ENCODE results near the gene EFCAB11. TPM values are rescaled to one million over a fixed set of nuclear protein-coding genes. Genes with fewer than 3 reads are reported as not detected.

EFCAB11 gene
- total RNA-seq, 6 donors from 2014 or later, result 1.9 to 9.4 (median 4.6) TPM

DNA sequence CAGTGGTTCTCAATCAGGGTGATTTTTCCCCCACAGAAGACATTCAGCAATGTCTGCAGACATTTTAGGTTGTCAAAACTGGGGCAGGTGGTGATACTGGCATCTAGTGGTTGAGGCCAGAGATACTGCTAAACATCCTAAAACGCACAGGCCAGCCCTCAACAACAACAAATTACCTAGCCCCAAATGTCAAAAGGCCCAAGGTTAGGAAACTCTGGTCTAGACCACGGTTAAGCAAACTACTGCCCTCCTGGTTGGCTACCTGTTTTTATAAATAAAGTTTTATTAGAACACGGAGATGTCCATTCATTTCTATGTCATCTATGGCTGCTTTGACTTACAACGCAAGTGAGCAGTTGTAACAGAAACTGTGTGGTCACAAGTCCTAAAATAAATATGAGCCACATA is 186.7 kb downstream of the EFCAB11 start:
- H3K4me1 ChIP-seq, result peaks cover 0 to 7% (median 2%) of the 10 kb centered on the region in 4 donors
- TF ChIP-seq POLR2A (IDR thresholded peaks at IDR 0.05), result no peak
- TF ChIP-seq EP300 (IDR thresholded peaks at IDR 0.05), result no peak
- TF ChIP-seq POLR2AphosphoS5 (IDR thresholded peaks at IDR 0.05), result no peak
- TF ChIP-seq, protein P1, sequence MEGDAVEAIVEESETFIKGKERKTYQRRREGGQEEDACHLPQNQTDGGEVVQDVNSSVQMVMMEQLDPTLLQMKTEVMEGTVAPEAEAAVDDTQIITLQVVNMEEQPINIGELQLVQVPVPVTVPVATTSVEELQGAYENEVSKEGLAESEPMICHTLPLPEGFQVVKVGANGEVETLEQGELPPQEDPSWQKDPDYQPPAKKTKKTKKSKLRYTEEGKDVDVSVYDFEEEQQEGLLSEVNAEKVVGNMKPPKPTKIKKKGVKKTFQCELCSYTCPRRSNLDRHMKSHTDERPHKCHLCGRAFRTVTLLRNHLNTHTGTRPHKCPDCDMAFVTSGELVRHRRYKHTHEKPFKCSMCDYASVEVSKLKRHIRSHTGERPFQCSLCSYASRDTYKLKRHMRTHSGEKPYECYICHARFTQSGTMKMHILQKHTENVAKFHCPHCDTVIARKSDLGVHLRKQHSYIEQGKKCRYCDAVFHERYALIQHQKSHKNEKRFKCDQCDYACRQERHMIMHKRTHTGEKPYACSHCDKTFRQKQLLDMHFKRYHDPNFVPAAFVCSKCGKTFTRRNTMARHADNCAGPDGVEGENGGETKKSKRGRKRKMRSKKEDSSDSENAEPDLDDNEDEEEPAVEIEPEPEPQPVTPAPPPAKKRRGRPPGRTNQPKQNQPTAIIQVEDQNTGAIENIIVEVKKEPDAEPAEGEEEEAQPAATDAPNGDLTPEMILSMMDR (IDR thresholded peaks at IDR 0.05), result peak; percentile 26 to 57 (median 44)
- WGBS, 2 donors, result 44 to 61% methylated on average over 4 of the region's 4 CpGs
- H3K27me3 ChIP-seq, result no peaks in the 10 kb centered on the region
- H3K36me3 ChIP-seq, result no peaks in the 10 kb centered on the region
- DNase-seq, result no peak
- no peak overlapping the region for H3K27ac ChIP-seq
- ATAC-seq (ENCODE audit: low FRiP score in 2 of 2), result peak in 1 of 2 donors; percentile 69
- no peak overlapping the region for H3K4me3 ChIP-seq
- no peaks in the 10 kb centered on the region for H3K9me3 ChIP-seq

DNA sequence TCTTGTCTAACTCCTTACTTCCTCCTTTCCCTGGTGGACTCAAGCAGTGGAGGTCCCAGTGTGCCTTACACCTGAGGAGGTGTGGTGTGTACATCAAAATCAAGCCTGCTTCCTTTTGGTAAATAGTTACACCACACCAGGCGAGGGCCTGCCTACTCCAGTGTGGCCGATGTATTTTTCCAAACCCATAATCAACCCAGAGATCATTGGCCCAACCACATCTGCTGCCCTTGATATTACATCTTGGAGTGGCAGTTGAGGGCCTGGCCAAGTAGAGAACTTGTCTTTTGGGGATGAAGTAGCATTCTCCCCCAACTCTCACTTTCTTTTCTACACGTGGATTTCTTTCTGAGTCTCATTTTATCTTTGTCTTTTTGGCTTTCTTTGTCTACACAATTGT is 187.4 kb downstream of the EFCAB11 start:
- H3K4me1 ChIP-seq, result peaks cover 0 to 7% (median 2%) of the 10 kb centered on the region in 4 donors
- WGBS, 2 donors, result 38 to 74% methylated on average over 3 of the region's 3 CpGs
- no peaks in the 10 kb centered on the region for H3K27me3 ChIP-seq
- no peaks in the 10 kb centered on the region for H3K36me3 ChIP-seq
- DNase-seq (no peak), ATAC-seq (ENCODE audit: low FRiP score in 2 of 2) (no peak)
- H3K9me3 ChIP-seq, result no peaks in the 10 kb centered on the region
- H3K27ac ChIP-seq, result no peak overlapping the region
- no peak overlapping the region for H3K4me3 ChIP-seq
- TF ChIP-seq EP300 (IDR thresholded peaks at IDR 0.05), result no peak
- no peak for TF ChIP-seq POLR2AphosphoS5 (IDR thresholded peaks at IDR 0.05)
- TF ChIP-seq POLR2A (IDR thresholded peaks at IDR 0.05), result no peak
- TF ChIP-seq, protein P1 (IDR thresholded peaks at IDR 0.05), result no peak

DNA sequence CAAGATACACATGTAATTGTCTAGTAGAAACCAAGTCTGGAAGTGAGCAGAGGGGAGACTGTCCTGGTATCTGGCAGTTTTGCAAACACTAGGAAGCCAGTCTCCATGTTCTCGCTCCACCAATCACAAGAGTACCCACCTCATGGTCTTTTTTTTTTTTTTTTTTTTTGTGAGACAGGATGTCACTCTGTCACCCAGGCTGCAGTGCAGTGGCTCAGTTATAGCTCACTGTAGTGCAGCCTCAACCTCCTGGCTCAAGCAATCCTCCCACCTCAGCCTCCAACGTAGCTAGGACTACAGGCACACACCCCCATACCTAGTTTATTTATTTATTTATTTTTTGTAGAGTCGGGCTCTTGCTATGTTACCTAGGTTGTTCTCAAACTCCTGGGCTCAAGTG is 189.2 kb downstream of the EFCAB11 start:
- DNase-seq (no peak), ATAC-seq (ENCODE audit: low FRiP score in 2 of 2) (no peak)
- Histone ChIP-seq H3K27me3 (no peaks in the 10 kb centered on the region), H3K9me3 (no peaks in the 10 kb centered on the region), H3K36me3 (no peaks in the 10 kb centered on the region), H3K27ac (no peak overlapping the region), H3K4me1 (no peaks in the 10 kb centered on the region), H3K4me3 (no peak overlapping the region)
- 35 to 97% methylated on average over 3 of the region's 3 CpGs for WGBS, 2 donors
- TF ChIP-seq POLR2AphosphoS5 (IDR thresholded peaks at IDR 0.05), result no peak
- no peak for TF ChIP-seq EP300 (IDR thresholded peaks at IDR 0.05)
- no peak for TF ChIP-seq POLR2A (IDR thresholded peaks at IDR 0.05)
- TF ChIP-seq, protein P1 (IDR thresholded peaks at IDR 0.05), result no peak

DNA sequence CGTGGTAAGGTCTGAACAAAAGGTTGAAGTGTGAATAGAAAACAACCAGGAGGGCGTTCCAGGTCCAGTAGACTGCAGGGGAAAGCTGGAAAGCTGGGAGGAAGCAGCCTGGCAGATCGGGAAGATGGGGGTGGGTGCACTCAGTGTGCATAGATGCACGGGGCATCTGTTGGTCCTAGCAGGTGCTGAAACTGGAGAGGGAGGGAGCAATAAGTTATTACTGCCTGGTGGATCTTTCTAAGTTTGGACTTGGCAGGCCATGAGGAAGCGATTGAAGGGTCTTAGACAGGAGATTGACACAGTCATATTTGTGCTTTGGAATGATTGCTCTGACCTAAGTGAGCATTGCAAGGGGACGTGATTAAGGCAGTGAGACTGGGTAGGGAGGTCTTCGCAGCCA is 194.4 kb downstream of the EFCAB11 start:
- TF ChIP-seq, protein P1 (IDR thresholded peaks at IDR 0.05), result no peak
- TF ChIP-seq EP300 (IDR thresholded peaks at IDR 0.05) (no peak), POLR2A (IDR thresholded peaks at IDR 0.05) (no peak), POLR2AphosphoS5 (IDR thresholded peaks at IDR 0.05) (no peak)
- 74 to 85% methylated on average over 7 of the region's 7 CpGs for WGBS, 2 donors
- DNase-seq, result no peak

DNA sequence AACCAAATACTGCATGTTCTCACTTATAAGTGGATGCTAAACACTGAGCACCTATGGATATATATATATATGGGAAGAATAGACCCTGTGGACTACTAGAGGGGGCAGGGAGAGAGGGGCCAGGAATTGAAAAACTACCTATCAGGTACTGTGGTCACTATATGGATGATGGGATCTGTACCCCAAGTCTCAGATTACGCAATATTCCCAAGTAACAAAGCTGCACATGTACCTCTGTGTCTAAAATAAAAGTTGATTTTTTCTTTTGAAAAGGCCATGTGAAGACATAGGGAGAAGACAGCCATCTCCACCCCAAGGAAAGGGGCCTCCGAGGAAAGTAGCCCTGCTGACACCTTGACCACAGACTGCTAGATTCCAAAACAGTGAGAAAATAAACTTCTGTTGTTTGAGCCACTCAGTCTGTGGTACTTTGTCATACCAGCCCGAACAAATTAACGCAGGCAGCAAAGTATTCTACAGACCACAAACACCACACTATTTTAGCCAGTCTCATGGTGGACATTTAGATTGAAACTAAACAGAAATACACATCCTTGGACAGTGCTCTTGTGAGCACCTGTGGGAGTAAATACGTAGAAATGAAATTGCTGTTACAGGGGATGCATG is 197.1 kb downstream of the EFCAB11 start:
- TF ChIP-seq POLR2AphosphoS5 (IDR thresholded peaks at IDR 0.05) (no peak), POLR2A (IDR thresholded peaks at IDR 0.05) (no peak), EP300 (IDR thresholded peaks at IDR 0.05) (no peak)
- TF ChIP-seq, protein P1 (IDR thresholded peaks at IDR 0.05), result no peak
- Histone ChIP-seq H3K27ac (no peak overlapping the region), H3K36me3 (no peaks in the 10 kb centered on the region), H3K9me3 (peaks cover 0 to 4% (median 0%) of the 10 kb centered on the region in 4 donors), H3K4me1 (no peaks in the 10 kb centered on the region), H3K4me3 (no peak overlapping the region), H3K27me3 (no peaks in the 10 kb centered on the region)
- DNase-seq (no peak), ATAC-seq (ENCODE audit: low FRiP score in 2 of 2) (no peak)
- 68 to 71% methylated on average over 5 of the region's 5 CpGs for WGBS, 2 donors

More for the DNA sequence above, 194.4 kb downstream of the EFCAB11 start:
- no peaks in the 10 kb centered on the region for H3K4me1 ChIP-seq
- peaks cover 0 to 4% (median 0%) of the 10 kb centered on the region in 4 donors for H3K9me3 ChIP-seq
- H3K36me3 ChIP-seq, result no peaks in the 10 kb centered on the region
- H3K27ac ChIP-seq, result no peak overlapping the region
- H3K4me3 ChIP-seq, result no peak overlapping the region
- H3K27me3 ChIP-seq, result no peaks in the 10 kb centered on the region
- ATAC-seq (ENCODE audit: low FRiP score in 2 of 2), result no peak
